Mucosa of rectum (tissue), 2 donors: ENCODE data around the gene HELZ.
"Not testable (repeated sequence)": the region's sequence is repeated elsewhere in the genome, so short reads cannot be mapped to it uniquely, and the experiment has no call there.

Experiments used
- H3K27ac ChIP-seq, 2 donors: one replicate each; pipeline ENCODE4 v1.7.0; 2013; ENCODE audit warnings: inconsistent platforms in 2 of 2, low read depth in 2 of 2, low read length in 2 of 2
- H3K27me3 ChIP-seq, 2 donors: one replicate each; pipeline ENCODE4 v1.7.0; 2013; ENCODE audit warnings: low read length in 2 of 2; ENCODE audit not compliant: control insufficient read depth in 2 of 2, insufficient read depth in 2 of 2
- H3K36me3 ChIP-seq, 2 donors: one replicate each; pipeline ENCODE4 v1.7.0; 2013; ENCODE audit warnings: low read length in 2 of 2; ENCODE audit not compliant: control insufficient read depth in 2 of 2, insufficient read depth in 2 of 2
- H3K4me1 ChIP-seq, 2 donors: one replicate each; pipeline ENCODE4 v1.7.0; 2013; ENCODE audit warnings: low read length in 2 of 2, mild to moderate bottlenecking in 1 of 2; ENCODE audit not compliant: control insufficient read depth in 2 of 2, insufficient read depth in 2 of 2
- H3K4me3 ChIP-seq, 2 donors: one replicate each; pipeline ENCODE4 v1.7.0; 2013; ENCODE audit warnings: low read length in 2 of 2
- H3K9ac ChIP-seq, 2 donors: one replicate each; pipeline ENCODE4 v1.7.0; 2013; ENCODE audit warnings: low read length in 2 of 2, low read depth in 1 of 2, mild to moderate bottlenecking in 1 of 2
- H3K9me3 ChIP-seq, 2 donors: one replicate each; pipeline ENCODE4 v1.7.0; 2013; ENCODE audit warnings: low read length in 2 of 2; ENCODE audit not compliant: control insufficient read depth in 2 of 2
- donor health status: healthy.
- donor health status: Normal muscosa, but diverticular disease.

HELZ gene

DNA sequence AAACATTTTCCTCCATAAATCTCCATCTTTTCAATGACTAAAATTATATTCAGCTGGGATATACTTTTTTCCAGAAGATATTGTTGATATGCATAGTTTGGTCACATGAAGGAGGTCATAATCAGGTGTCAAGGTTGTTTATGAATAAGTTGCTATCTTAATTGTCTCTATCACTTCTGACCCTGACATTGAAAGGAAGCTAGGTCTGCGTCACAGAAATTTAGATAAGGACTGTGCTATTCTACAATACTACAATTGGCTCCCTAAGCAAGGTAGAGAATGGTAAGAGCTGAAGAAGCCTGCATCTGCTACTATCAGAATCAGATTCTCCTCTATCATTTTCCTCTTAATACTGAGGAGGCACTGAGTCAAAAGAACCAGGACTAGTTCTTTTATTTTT, 133.2 kb downstream of the HELZ start:
- no peaks in the 10 kb centered on the region for H3K27me3 ChIP-seq
- peaks cover 51 to 56% of the 10 kb centered on the region in 2 donors for H3K36me3 ChIP-seq
- no peak overlapping the region for H3K9ac ChIP-seq
- no peaks in the 10 kb centered on the region for H3K4me1 ChIP-seq
- no peak overlapping the region for H3K4me3 ChIP-seq
- no peak overlapping the region for H3K27ac ChIP-seq
- H3K9me3 ChIP-seq = no peaks in the 10 kb centered on the region

DNA sequence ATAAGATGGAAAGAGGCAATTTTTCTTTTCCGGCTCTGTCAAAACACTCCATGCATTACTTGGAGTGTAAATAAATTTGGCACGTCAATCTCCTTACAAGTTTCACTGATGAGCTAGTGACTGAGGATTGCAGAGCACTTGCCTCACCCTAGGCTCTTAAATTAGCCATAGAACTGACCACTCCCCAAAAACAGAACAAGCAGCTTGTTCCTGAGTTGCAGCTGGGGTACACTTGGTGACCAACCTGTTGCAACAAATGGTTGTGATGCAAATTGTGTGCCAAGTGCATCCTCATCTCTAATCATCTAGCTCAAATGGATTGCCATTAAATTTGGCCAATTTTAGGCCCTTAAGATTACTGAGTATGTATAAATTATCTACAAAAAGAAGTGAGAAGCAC, 133.7 kb downstream of the HELZ start:
- Histone ChIP-seq H3K9me3 (no peaks in the 10 kb centered on the region), H3K4me1 (no peaks in the 10 kb centered on the region), H3K27me3 (no peaks in the 10 kb centered on the region), H3K9ac (no peak overlapping the region), H3K4me3 (no peak overlapping the region), H3K27ac (no peak overlapping the region), H3K36me3 (peaks cover 54 to 56% of the 10 kb centered on the region in 2 donors)

DNA sequence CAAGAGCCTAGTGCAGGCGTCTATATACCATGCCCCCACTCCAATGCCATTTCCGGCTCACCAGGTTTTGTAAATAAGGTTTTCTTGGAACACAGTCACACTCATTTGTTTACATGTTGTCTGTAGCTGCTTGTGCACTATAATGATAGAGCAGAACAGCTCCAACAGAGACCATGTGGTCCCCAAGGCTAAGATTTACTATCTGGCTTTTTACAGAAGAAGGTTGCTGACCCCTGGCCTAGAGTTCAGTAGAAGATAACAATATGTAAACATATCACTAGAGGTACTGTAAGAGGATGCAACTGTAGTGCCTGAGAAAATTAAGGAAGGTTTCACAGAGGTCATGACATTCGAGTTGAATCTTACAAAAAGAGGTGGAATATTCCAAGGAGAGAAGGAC, 134.4 kb downstream of the HELZ start:
- Histone ChIP-seq H3K9ac (no peak overlapping the region), H3K4me3 (no peak overlapping the region), H3K4me1 (no peaks in the 10 kb centered on the region), H3K9me3 (no peaks in the 10 kb centered on the region), H3K36me3 (peaks cover 54 to 60% of the 10 kb centered on the region in 2 donors), H3K27me3 (no peaks in the 10 kb centered on the region), H3K27ac (no peak overlapping the region)

- H3K4me3 ChIP-seq = no peak overlapping the region
- H3K4me1 ChIP-seq = no peaks in the 10 kb centered on the region
- no peaks in the 10 kb centered on the region for H3K27me3 ChIP-seq
- no peaks in the 10 kb centered on the region for H3K9me3 ChIP-seq
- no peak overlapping the region for H3K9ac ChIP-seq
- H3K27ac ChIP-seq = no peak overlapping the region
- peaks cover 55 to 60% of the 10 kb centered on the region in 2 donors for H3K36me3 ChIP-seq
Observed at GRCh38 chr17:67109111-67109510, 135.9 kb downstream of the HELZ start.

DNA sequence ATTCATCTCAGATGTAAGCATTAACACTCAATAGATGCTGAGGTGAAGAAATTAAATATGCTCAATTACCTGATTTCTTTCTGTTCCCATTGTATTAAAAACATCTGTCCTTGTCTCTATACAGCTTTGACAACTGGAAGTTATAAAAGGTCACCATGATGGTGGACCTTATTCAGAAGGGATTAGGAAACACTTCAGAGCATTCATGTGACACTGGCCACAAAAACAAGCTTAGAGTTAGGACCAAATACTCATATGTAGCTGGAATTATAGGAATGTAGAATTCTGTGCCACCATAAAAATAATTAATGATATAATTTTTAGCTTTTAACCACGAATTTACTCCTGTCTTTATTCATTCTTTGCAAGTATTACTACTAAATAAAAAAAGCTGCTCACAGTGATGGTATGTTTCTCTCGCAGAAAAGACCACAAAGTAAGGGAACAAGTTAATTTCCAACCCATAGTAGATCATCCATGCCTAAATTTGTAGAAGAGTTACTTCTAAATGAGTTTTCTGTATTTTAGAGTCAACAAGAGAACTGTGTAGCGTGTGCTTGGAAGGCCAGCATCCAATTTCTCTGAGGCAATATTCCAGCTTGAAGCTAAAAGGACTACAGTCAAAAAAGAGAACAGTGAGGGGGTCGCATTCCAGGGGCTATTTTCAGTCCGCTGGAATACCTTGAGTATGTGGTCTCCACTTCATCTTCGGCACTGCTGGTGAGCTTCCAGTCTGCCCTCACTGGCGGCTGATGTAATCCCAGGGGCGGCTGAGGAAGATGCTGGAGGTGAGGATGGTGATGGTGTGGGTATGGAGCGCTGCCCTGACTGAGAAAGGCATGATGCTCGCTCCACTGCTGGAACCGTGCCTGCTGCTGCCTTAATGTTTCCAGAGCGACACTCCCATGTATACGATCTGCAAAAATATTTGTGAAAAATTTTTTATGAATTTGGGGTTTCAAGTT, 136.9 kb downstream of the HELZ start:
- Histone ChIP-seq H3K9ac (no peak overlapping the region), H3K4me3 (no peak overlapping the region), H3K27me3 (no peaks in the 10 kb centered on the region), H3K27ac (no peak overlapping the region), H3K4me1 (no peaks in the 10 kb centered on the region), H3K9me3 (no peaks in the 10 kb centered on the region), H3K36me3 (peaks cover 47 to 52% of the 10 kb centered on the region in 2 donors)

- Histone ChIP-seq H3K9ac (no peak overlapping the region), H3K4me1 (peaks cover 0 to 2% of the 10 kb centered on the region in 2 donors), H3K36me3 (peaks cover 41 to 43% of the 10 kb centered on the region in 2 donors), H3K9me3 (no peaks in the 10 kb centered on the region), H3K27me3 (no peaks in the 10 kb centered on the region), H3K27ac (no peak overlapping the region), H3K4me3 (no peak overlapping the region)
Observed at GRCh38 chr17:67107171-67107570, 137.8 kb downstream of the HELZ start.

DNA sequence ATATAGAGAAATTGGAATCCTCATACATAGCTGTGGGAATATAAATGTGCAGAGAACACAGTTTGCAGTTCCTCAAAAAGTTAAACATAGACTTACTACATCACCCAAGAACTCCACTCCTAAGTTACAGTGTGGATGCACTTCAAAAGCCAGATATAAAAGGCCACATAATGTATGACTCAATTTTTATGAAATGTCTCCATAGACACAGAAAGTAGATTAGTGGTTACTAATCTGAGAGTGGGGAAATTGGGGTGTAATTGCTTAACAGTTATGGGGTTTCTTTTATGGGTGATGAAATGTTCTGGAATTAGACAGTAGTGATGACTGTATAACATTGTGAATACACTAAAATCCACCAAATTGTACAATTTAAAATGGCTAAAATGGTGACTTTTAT, 139.8 kb downstream of the HELZ start:
- Histone ChIP-seq H3K27ac (no peak overlapping the region), H3K4me1 (peaks cover 0 to 2% of the 10 kb centered on the region in 2 donors), H3K9ac (no peak overlapping the region), H3K36me3 (peaks cover 33 to 35% of the 10 kb centered on the region in 2 donors), H3K9me3 (no peaks in the 10 kb centered on the region), H3K27me3 (no peaks in the 10 kb centered on the region), H3K4me3 (no peak overlapping the region)

- H3K36me3 ChIP-seq = peaks cover 35 to 36% of the 10 kb centered on the region in 2 donors
- H3K4me1 ChIP-seq, H3K27me3 ChIP-seq, H3K27ac ChIP-seq, H3K4me3 ChIP-seq, H3K9me3 ChIP-seq, H3K9ac ChIP-seq: not testable (repeated sequence)
Observed at GRCh38 chr17:67104641-67105040, 140.4 kb downstream of the HELZ start.

GRCh38 chr17:67098006-67098405, 147.0 kb downstream of the HELZ start:
- H3K27me3 ChIP-seq = no peaks in the 10 kb centered on the region
- H3K9me3 ChIP-seq = no peaks in the 10 kb centered on the region
- H3K9ac ChIP-seq = no peak overlapping the region
- H3K4me3 ChIP-seq = no peak overlapping the region
- peaks cover 0 to 1% of the 10 kb centered on the region in 2 donors for H3K4me1 ChIP-seq
- no peak overlapping the region for H3K27ac ChIP-seq
- peaks cover 3 to 8% of the 10 kb centered on the region in 2 donors for H3K36me3 ChIP-seq

DNA sequence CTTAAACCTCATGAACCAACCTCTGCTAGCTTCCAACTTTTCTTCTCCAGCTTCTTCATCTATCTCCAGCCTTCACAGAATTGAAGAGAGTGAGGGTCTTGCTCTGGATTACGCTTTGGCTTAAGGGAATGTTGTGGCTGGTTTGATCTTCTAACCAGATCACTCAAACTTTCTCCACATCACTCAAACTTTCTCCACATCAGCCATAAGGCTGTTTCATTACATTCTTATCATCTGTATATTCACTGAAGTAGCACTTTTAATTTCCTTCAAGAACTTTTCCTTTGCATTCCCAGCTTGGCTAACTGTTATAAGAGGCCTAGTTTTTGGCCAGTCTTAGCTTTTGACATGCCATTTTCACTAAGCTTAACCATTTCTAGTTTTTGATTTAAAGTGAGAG, 148.4 kb downstream of the HELZ start:
- Histone ChIP-seq H3K4me3 (no peak overlapping the region), H3K9me3 (no peaks in the 10 kb centered on the region), H3K27me3 (no peaks in the 10 kb centered on the region), H3K4me1 (no peaks in the 10 kb centered on the region), H3K9ac (no peak overlapping the region), H3K36me3 (peaks cover 0 to 8% of the 10 kb centered on the region in 2 donors), H3K27ac (no peak overlapping the region)
